ENCODE results near the gene EDN2. TPM values are rescaled to one million over a fixed set of nuclear protein-coding genes. Genes with fewer than 3 reads are reported as not detected.

The EDN2 gene
- total RNA-seq, 1 experiment from 2014 or later, result 3.0 TPM

DNA sequence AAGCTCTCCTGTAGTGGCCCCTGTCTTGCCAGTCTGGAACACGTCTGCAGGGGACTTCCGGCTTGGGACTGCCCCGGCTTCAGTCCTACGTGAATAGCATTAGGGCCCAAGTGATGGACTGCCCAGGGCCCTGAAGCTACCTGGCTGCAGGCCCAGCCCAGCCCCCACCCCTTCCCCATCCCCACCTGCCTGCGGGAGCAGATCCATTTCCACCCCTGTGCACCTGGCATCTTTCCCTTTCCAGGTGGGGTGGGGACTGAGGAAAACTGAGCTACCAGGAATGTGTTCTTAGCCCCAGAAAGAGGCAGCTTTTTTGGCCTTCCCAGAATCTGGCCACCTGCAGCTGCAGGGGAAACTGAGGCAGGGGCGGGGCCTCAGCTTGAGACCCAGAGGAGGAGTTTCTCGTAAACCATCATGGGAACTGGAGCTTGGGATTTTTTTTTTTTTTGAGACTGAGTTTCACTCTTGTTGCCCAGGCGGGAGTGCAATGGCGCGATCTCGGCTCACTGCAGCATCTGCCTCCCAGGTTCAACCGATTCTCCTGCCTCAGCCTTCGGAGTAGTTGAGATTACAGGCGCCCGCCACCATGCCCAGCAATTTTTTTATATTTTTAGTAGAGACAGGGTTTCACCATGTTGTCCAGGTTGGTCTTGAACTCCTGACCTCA is 3.2 kb downstream of the EDN2 start:
- no peak overlapping the region for H3K4me3 ChIP-seq
- no peaks in the 10 kb centered on the region for H3K9me3 ChIP-seq
- no peak for DNase-seq
- no peaks in the 10 kb centered on the region for H3K36me3 ChIP-seq
- no peaks in the 10 kb centered on the region for H3K27me3 ChIP-seq

- DNase-seq, result peak; percentile 21
- H3K36me3 ChIP-seq, result no peaks in the 10 kb centered on the region
- H3K4me3 ChIP-seq, result no peak overlapping the region
- H3K27me3 ChIP-seq, result no peaks in the 10 kb centered on the region
- no peaks in the 10 kb centered on the region for H3K9me3 ChIP-seq
These were observed 4.0 kb downstream of the EDN2 start for GRCh38 chr1:41480204-41481108.

DNA sequence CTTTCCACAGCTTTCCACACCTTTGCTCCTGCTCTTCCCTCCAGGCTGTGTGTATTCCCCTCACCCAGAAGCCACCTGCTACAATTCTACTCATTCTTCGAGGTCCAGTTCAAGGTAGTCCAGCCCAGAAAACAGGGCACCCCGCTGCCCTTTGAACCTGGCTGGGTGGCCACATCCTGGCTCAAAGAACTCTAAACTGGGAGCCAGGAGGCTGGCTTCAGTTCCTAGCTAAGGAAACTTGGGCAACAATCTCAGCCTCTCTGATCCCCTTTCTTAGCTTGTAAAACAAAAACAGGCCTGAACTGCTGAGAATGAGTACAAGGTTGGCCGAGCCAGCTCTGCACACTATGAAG is 4.7 kb downstream of the EDN2 start:
- no peaks in the 10 kb centered on the region for H3K27me3 ChIP-seq
- no peaks in the 10 kb centered on the region for H3K9me3 ChIP-seq
- no peaks in the 10 kb centered on the region for H3K36me3 ChIP-seq
- H3K4me3 ChIP-seq, result no peak overlapping the region
- DNase-seq, result no peak

GRCh38 chr1:41479000-41479807 is 5.3 kb downstream of the EDN2 start:
- H3K27me3 ChIP-seq, result no peaks in the 10 kb centered on the region

DNA sequence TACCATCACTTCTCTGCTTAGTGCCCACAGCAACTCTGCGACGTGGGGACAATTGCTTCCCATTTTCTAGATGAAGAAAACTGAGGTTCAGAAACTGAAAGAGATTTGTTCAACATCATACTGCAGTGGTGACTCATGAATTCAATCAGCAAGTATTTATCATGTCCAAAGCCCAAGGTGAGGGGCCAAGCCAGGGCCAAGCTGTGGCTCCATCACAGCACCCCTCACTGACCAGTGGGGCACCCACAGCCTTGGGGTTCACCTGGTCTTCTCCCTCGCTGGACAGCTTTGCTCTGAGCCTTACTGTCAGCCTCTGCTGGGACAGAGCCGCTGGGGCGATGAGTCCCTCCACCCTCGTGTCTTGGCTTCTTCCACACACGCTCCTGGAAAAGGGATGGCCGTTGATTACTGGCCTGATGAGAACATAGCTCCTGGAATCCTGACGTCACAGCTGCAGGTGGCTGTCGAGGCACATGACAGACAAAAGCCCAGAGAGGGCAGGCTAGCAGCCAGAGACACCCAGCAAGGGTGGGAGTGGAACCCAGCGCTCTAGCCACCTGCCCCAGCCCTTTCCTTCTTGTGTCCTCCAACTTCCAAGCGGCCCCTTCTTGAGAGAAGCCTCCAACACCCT is 6.2 kb downstream of the EDN2 start:
- no peak for DNase-seq
- H3K36me3 ChIP-seq, result no peaks in the 10 kb centered on the region
- no peaks in the 10 kb centered on the region for H3K9me3 ChIP-seq

More at GRCh38 chr1:41479000-41479807, 5.3 kb downstream of the EDN2 start:
- no peak overlapping the region for H3K4me3 ChIP-seq
- peak; percentile 89 for DNase-seq
- H3K9me3 ChIP-seq, result no peaks in the 10 kb centered on the region
- no peaks in the 10 kb centered on the region for H3K36me3 ChIP-seq

DNA sequence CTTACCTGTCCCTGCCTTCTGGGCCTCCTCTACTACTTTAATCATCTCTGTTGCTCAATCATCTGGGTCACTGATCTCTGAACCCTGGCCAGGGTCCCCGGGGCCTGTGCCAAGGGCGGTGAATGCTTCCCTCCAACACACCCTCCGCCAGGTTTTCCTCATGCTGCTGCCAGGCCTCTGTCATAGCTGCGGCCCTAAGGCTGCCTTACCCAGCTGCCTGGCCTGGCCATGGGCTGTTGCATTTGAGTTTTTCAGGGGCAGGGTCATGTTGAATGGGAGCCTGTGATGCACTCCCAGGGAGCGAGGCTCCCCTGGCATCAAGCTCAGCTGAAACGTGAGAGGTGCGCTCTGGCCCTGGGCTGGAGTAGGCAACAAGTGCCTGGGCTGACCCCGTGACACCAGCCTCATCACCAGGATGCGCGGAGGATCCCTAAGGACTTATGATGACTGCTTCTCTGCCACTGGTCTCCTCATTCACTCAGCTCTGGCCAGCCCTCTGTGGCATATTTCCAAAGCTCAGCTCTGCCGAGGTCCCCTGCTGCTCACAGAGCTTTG is 7.6 kb downstream of the EDN2 start:
- peak; percentile 55 for DNase-seq

More for the DNA sequence above, 6.2 kb downstream of the EDN2 start:
- no peak overlapping the region for H3K4me3 ChIP-seq
- H3K27me3 ChIP-seq, result no peaks in the 10 kb centered on the region

DNA sequence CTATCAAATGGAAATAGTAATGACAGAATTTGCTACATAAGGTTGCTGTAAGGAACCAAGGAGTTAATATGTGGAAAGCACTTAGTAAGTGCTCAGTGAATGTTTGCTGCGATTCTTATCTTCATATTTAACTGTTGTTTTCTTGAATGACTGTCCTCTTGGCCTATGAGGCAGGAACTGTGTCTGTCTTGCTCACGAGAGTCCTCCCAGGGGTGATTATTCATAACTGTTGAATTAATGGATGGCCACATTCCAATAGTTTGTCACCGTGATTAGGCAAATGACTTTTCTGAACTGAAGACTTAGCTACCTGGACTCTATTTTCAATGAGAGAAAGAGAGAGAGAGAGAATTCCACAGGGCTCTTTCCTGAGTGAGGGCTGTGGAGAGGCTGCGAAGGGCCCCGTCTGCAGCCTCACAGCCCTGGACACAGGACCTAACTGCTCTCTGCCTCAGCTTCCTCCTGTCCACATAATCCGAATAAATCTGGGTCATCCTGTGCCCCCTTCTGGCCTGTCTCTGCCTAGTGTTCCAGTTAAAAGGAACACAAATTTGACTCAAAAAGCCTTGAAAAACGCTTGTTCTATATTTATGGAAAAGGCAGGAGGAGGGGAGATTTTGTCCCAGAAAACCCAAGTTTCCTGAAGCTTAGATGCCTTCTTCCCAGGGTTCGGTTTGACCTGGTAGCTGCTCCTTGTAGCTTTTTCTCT is 8.5 kb downstream of the EDN2 start:
- Histone ChIP-seq H3K4me3 (no peak overlapping the region), H3K36me3 (no peaks in the 10 kb centered on the region), H3K27me3 (no peaks in the 10 kb centered on the region), H3K9me3 (no peaks in the 10 kb centered on the region)
- no peak for DNase-seq

More for the DNA sequence above, 7.6 kb downstream of the EDN2 start:
- H3K4me3 ChIP-seq, result no peak overlapping the region
- no peaks in the 10 kb centered on the region for H3K9me3 ChIP-seq
- no peaks in the 10 kb centered on the region for H3K27me3 ChIP-seq
- H3K36me3 ChIP-seq, result no peaks in the 10 kb centered on the region

DNA sequence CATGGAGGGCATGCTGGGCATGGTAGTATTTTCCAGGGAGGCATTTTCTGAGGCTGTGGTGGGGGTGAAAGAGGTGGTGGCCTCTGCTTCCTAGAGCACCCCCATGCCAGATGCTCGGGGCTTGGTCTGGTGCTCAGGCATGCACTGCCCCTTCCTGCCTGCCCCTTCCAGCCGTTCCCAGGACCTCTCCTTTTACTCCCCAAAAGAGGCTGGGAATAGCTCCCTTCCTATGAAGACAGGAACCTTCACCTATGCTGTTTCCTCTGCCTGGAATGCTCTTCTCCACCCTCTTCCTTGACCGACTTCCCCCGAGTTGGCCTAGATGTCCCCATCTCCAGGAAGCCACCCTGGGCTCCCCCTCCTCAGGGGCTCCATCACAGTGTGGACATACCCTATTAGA is 9.1 kb downstream of the EDN2 start:
- no peak for DNase-seq
- no peaks in the 10 kb centered on the region for H3K27me3 ChIP-seq
- no peak overlapping the region for H3K4me3 ChIP-seq
- H3K9me3 ChIP-seq, result no peaks in the 10 kb centered on the region
- no peaks in the 10 kb centered on the region for H3K36me3 ChIP-seq

DNA sequence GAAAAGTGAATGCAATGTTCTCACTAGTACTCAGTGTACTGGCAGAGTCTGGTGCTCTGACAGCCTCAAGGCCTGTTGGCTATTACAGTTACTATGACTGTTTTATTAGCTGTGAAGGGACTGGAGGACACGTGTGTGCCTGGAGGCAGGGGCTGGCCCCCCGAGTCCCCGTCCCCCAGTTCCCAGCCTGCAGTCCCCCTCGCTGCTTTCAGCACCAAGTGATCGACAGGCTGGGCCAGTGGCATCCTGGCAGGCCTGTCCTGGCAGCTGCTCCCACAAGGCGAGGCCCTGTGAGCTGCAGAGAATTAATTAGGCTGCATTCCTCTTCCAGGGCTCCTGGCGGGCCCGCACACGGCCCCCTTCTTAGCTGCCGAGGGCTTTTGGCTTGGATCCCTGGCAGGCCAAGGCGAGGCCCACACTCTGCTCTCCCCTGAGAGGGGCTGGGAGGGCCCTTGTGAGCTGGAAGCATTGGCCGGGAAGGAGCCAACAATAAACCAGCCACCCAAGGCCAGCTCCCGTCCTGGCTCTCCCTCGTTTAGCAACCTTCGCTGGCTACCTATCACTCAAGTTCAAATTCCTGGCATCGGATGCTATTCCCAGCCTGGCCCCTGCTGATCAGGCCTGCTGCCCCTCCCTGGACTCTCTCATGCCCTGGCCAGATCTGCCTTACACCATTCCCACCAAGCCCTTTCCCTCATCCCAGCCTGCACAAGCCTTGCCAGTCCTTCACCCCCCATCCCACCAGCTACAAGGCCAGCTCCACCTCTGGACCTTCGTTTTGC is 9.8 kb downstream of the EDN2 start:
- Histone ChIP-seq H3K4me3 (no peak overlapping the region), H3K27me3 (no peaks in the 10 kb centered on the region), H3K36me3 (no peaks in the 10 kb centered on the region), H3K9me3 (no peaks in the 10 kb centered on the region)
- DNase-seq, result peak; percentile 37

DNA sequence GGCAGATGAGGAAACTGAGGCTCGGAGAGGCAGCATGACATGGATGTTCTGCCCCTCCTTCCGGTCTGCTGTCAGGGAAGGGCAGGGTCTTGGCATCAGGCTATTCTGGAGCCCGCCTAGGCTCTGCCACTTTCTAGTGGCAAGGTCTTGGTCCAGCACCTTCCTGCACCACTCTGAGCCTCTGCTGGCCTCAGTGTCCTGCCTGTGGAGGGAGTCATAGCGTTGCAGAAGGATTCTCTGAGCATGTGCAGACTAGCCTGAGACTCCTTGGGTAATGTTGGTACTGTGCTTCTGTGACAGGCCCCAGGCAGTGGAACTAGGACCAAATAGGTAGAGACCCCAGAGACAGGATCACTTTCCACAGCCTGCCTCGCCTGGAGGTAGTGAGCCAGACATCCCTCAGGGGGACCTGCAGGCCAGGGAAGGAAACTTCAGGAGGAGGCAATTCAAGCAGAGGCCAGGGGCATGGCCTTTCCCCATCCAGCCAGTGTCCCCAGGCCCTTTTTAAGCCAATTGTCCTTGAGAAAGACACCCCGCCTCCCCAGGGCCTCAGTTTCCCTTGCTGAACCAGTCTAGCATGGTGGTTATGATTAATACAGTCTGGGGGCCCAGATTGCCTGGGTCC is 10.6 kb downstream of the EDN2 start:
- no peak overlapping the region for H3K4me3 ChIP-seq
- H3K36me3 ChIP-seq, result no peaks in the 10 kb centered on the region
- DNase-seq, result no peak
- H3K9me3 ChIP-seq, result no peaks in the 10 kb centered on the region
- no peaks in the 10 kb centered on the region for H3K27me3 ChIP-seq

DNA sequence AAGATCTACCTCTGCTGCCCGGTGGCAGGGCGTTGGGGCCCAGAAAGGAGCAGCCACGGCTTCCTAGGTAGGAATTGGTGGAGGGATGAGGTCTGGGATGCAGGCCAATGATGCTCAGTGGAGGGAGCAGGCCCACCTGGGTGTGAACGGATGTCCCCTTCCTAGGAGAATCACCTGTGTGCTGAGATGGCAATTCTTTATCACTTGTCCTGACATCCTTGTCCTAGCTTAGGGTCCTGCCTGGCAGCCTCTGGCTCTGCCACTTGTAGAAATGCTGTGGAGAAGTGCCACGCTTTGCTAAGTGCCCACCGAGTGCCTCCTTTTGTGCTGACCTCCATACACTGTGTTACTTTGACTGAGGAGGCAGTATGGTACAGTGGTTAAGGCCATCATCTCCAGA is 12.8 kb downstream of the EDN2 start:
- no peaks in the 10 kb centered on the region for H3K36me3 ChIP-seq
- DNase-seq, result no peak

GRCh38 chr1:41469706-41470105 is 14.8 kb downstream of the EDN2 start:
- Histone ChIP-seq H3K4me3 (no peak overlapping the region), H3K27me3 (no peaks in the 10 kb centered on the region)

More for the DNA sequence above, 12.8 kb downstream of the EDN2 start:
- no peaks in the 10 kb centered on the region for H3K9me3 ChIP-seq
- H3K27me3 ChIP-seq, result no peaks in the 10 kb centered on the region
- H3K4me3 ChIP-seq, result no peak overlapping the region

GRCh38 chr1:41468122-41468762 is 16.2 kb downstream of the EDN2 start:
- Histone ChIP-seq H3K9me3 (no peaks in the 10 kb centered on the region), H3K36me3 (no peaks in the 10 kb centered on the region), H3K4me3 (no peak overlapping the region), H3K27me3 (no peaks in the 10 kb centered on the region)
- DNase-seq, result no peak

More at GRCh38 chr1:41469706-41470105, 14.8 kb downstream of the EDN2 start:
- H3K36me3 ChIP-seq, result no peaks in the 10 kb centered on the region
- H3K9me3 ChIP-seq, result no peaks in the 10 kb centered on the region
- no peak for DNase-seq

DNA sequence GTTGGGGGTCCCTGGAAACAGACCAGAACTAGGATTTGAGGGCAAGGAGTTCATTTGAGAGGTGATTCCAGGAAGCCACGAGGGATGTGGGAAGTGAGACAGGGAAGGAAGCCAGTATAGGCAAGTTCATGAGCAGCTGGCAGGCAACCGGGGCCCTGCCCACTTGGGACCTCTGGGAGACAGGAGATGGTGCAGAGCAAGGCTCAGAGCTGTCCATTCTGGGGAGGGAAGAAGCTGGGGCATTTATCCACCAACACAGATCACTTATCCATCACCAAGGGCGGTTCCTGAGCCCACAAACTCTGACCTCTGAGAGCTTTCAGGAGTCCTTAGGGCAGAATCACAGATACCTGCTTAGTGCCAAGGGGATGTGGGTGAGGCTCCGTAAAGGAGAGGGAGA is 16.8 kb downstream of the EDN2 start:
- Histone ChIP-seq H3K9me3 (no peaks in the 10 kb centered on the region), H3K4me3 (no peak overlapping the region), H3K36me3 (no peaks in the 10 kb centered on the region), H3K27me3 (no peaks in the 10 kb centered on the region)
- DNase-seq, result no peak
